Parathyroid adenoma (tissue), 2 donors: Measurements from ENCODE around the gene BRWD1.
"Not testable (repeated sequence)": the region's sequence is repeated elsewhere in the genome, so short reads cannot be mapped to it uniquely, and the experiment has no call there.

Source experiments
- H2AFZ ChIP-seq: fragments of 300-600 bp; sonication (generic); one replicate; pipeline ENCODE4 v1.7.0; 2017; ENCODE audit warnings: antibody characterized with exemption, mild to moderate bottlenecking
- H3K27ac ChIP-seq: fragments of 300-600 bp; sonication (generic); one replicate; pipeline ENCODE4 v1.7.0; 2017
- H3K27me3 ChIP-seq: fragments of 300-600 bp; sonication (generic); one replicate; pipeline ENCODE4 v1.7.0; 2017; ENCODE audit warnings: low read length; ENCODE audit not compliant: control insufficient read depth, insufficient read depth
- H3K36me3 ChIP-seq: fragments of 300-600 bp; sonication (generic); one replicate; pipeline ENCODE4 v1.7.0; 2017; ENCODE audit warnings: low read length; ENCODE audit not compliant: control insufficient read depth, insufficient read depth
- H3K4me1 ChIP-seq: fragments of 300-600 bp; sonication (generic); one replicate; pipeline ENCODE4 v1.7.0; 2017; ENCODE audit warnings: control low read depth
- H3K4me2 ChIP-seq: fragments of 300-600 bp; sonication (generic); one replicate; pipeline ENCODE4 v1.7.0; 2017; ENCODE audit warnings: low read length
- H3K4me3 ChIP-seq: fragments of 300-600 bp; sonication (generic); one replicate; pipeline ENCODE4 v1.7.0; 2017; ENCODE audit warnings: low read depth, low read length
- H3K79me2 ChIP-seq: fragments of 300-600 bp; sonication (generic); one replicate; pipeline ENCODE4 v1.7.0; 2017; ENCODE audit warnings: control low read depth
- H3K9ac ChIP-seq: fragments of 300-600 bp; sonication (generic); one replicate; pipeline ENCODE4 v1.7.0; 2017; ENCODE audit warnings: mild to moderate bottlenecking
- H3K9me3 ChIP-seq: fragments of 300-600 bp; sonication (generic); one replicate; pipeline ENCODE4 v1.7.0; 2017; ENCODE audit warnings: low read length; ENCODE audit not compliant: control insufficient read depth
- CTCF ChIP-seq: fragments of 300-600 bp; sonication (generic); IDR thresholded peaks from one replicate; pipeline ENCODE4 v1.7.0; 2017; ENCODE audit warnings: antibody characterized with exemption, mild to moderate bottlenecking
- donor health status: primary hyperparathyroidism.

Gene BRWD1

GRCh38 chr21:39161064-39161463 is 152.4 kb downstream of the BRWD1 start:
- H3K4me2 ChIP-seq, result no peak overlapping the region
- no peaks in the 10 kb centered on the region for H3K9me3 ChIP-seq
- H3K9ac ChIP-seq, result no peak overlapping the region
- H2AFZ ChIP-seq, result no peak overlapping the region
- H3K27ac ChIP-seq, result no peak overlapping the region
- no peaks in the 10 kb centered on the region for H3K27me3 ChIP-seq
- H3K4me3 ChIP-seq, result no peak overlapping the region
- no peaks in the 10 kb centered on the region for H3K36me3 ChIP-seq
- H3K4me1 ChIP-seq, result no peaks in the 10 kb centered on the region
- H3K79me2 ChIP-seq, result no peaks in the 10 kb centered on the region
- no peak for TF ChIP-seq CTCF

GRCh38 chr21:39159342-39160063 is 153.9 kb downstream of the BRWD1 start:
- H3K4me3 ChIP-seq, result no peak overlapping the region
- no peaks in the 10 kb centered on the region for H3K9me3 ChIP-seq
- no peaks in the 10 kb centered on the region for H3K79me2 ChIP-seq
- TF ChIP-seq CTCF, result no peak
- H3K9ac ChIP-seq, result no peak overlapping the region
- H3K4me2 ChIP-seq, result no peak overlapping the region
- H3K27me3 ChIP-seq, result no peaks in the 10 kb centered on the region
- no peak overlapping the region for H2AFZ ChIP-seq
- H3K36me3 ChIP-seq, result no peaks in the 10 kb centered on the region
- H3K27ac ChIP-seq, result no peak overlapping the region
- no peaks in the 10 kb centered on the region for H3K4me1 ChIP-seq

- not testable (repeated sequence) for H3K9me3 ChIP-seq, H3K79me2 ChIP-seq, H3K4me3 ChIP-seq, H3K9ac ChIP-seq, H2AFZ ChIP-seq, H3K4me1 ChIP-seq, H3K4me2 ChIP-seq, H3K27ac ChIP-seq, H3K27me3 ChIP-seq, H3K36me3 ChIP-seq
Measured at GRCh38 chr21:39157241-39157640, 156.2 kb downstream of the BRWD1 start.

GRCh38 chr21:39156024-39156423 is 157.4 kb downstream of the BRWD1 start:
- TF ChIP-seq CTCF, result no peak
- Histone ChIP-seq H3K27me3 (no peaks in the 10 kb centered on the region), H2AFZ (no peak overlapping the region), H3K27ac (no peak overlapping the region), H3K9ac (no peak overlapping the region), H3K4me1 (no peaks in the 10 kb centered on the region), H3K79me2 (no peaks in the 10 kb centered on the region), H3K36me3 (no peaks in the 10 kb centered on the region), H3K4me3 (no peak overlapping the region), H3K4me2 (no peak overlapping the region), H3K9me3 (no peaks in the 10 kb centered on the region)

GRCh38 chr21:39155578-39155977 is 157.9 kb downstream of the BRWD1 start:
- H3K79me2 ChIP-seq, result no peaks in the 10 kb centered on the region
- H3K4me2 ChIP-seq, result no peak overlapping the region
- no peak overlapping the region for H3K9ac ChIP-seq
- H3K4me1 ChIP-seq, result no peaks in the 10 kb centered on the region
- H3K36me3 ChIP-seq, result no peaks in the 10 kb centered on the region
- H3K9me3 ChIP-seq, result no peaks in the 10 kb centered on the region
- no peak overlapping the region for H3K27ac ChIP-seq
- H3K4me3 ChIP-seq, result no peak overlapping the region
- H2AFZ ChIP-seq, result no peak overlapping the region
- TF ChIP-seq CTCF, result no peak
- no peaks in the 10 kb centered on the region for H3K27me3 ChIP-seq
